ENCODE results near the gene SHBG.
A peak's percentile ranks its signal among the peaks of the same experiment; 100 is the strongest.
"Not testable (repeated sequence)": the region's sequence is repeated elsewhere in the genome, so short reads cannot be mapped to it uniquely, and the experiment has no call there.

The SHBG gene

GRCh38 chr17:7589204-7589868 is 40.6 kb upstream of the SHBG start:
- Histone ChIP-seq H3K36me3 (ENCODE audit: control insufficient read depth, insufficient read depth, low read length) (peaks cover 42% of the 10 kb centered on the region), H3K27ac (ENCODE audit: insufficient read depth, low read depth, low read length, poor library complexity, severe bottlenecking) (peak overlapping the region; percentile 70), H3K9me3 (ENCODE audit: control insufficient read depth, low read length) (no peaks in the 10 kb centered on the region)

GRCh38 chr17:7589891-7590691 is 39.8 kb upstream of the SHBG start, which contains the start of gene SOX15:
TSS of gene SOX15 (minus strand) at chr17:7590094. CDS start at chr17:7589676, 418 bp downstream.
- H3K27me3 ChIP-seq (ENCODE audit: control insufficient read depth, insufficient read depth, low read length, poor library complexity, severe bottlenecking) = no peaks in the 10 kb centered on the region
- H3K27ac ChIP-seq (ENCODE audit: insufficient read depth, low read depth, low read length, poor library complexity, severe bottlenecking) = peak within 1 kb of the TSS; percentile 84
- no peaks in the 10 kb centered on the region for H3K9me3 ChIP-seq (ENCODE audit: control insufficient read depth, low read length)
- H3K36me3 ChIP-seq (ENCODE audit: control insufficient read depth, insufficient read depth, low read length) = peaks cover 48% of the 10 kb centered on the region
- peak within 1 kb of the TSS; percentile 38 for H3K4me3 ChIP-seq (ENCODE audit: insufficient read depth, low read depth, low read length)
- H3K4me1 ChIP-seq (ENCODE audit: control insufficient read depth, insufficient read depth, low read length) = peaks cover 29% of the 10 kb centered on the region
- WGBS, 2 experiments = 58 to 68% methylated on average over 23 to 24 of the region's 24 CpGs

More at GRCh38 chr17:7589204-7589868, 40.6 kb upstream of the SHBG start:
- 49 to 53% methylated on average over 56 of the region's 56 CpGs for WGBS, 2 experiments
- peaks cover 29% of the 10 kb centered on the region for H3K4me1 ChIP-seq (ENCODE audit: control insufficient read depth, insufficient read depth, low read length)
- H3K27me3 ChIP-seq (ENCODE audit: control insufficient read depth, insufficient read depth, low read length, poor library complexity, severe bottlenecking) = no peaks in the 10 kb centered on the region
- H3K4me3 ChIP-seq (ENCODE audit: insufficient read depth, low read depth, low read length) = peak overlapping the region; percentile 38

GRCh38 chr17:7590743-7591142 is 39.2 kb upstream of the SHBG start:
- H3K4me3 ChIP-seq (ENCODE audit: insufficient read depth, low read depth, low read length) = no peak overlapping the region
- H3K36me3 ChIP-seq (ENCODE audit: control insufficient read depth, insufficient read depth, low read length) = peaks cover 54% of the 10 kb centered on the region
- no peaks in the 10 kb centered on the region for H3K9me3 ChIP-seq (ENCODE audit: control insufficient read depth, low read length)
- H3K4me1 ChIP-seq (ENCODE audit: control insufficient read depth, insufficient read depth, low read length) = peaks cover 29% of the 10 kb centered on the region
- 61 to 62% methylated on average over 4 of the region's 4 CpGs for WGBS, 2 experiments
- H3K27ac ChIP-seq (ENCODE audit: insufficient read depth, low read depth, low read length, poor library complexity, severe bottlenecking) = peak overlapping the region; percentile 84
- no peaks in the 10 kb centered on the region for H3K27me3 ChIP-seq (ENCODE audit: control insufficient read depth, insufficient read depth, low read length, poor library complexity, severe bottlenecking)

GRCh38 chr17:7591596-7591995 is 38.3 kb upstream of the SHBG start:
- H3K4me1 ChIP-seq (ENCODE audit: control insufficient read depth, insufficient read depth, low read length) = peaks cover 29% of the 10 kb centered on the region
- WGBS, 2 experiments = 86 to 94% methylated on average over 3 to 5 of the region's 5 CpGs
- H3K27me3 ChIP-seq (ENCODE audit: control insufficient read depth, insufficient read depth, low read length, poor library complexity, severe bottlenecking) = no peaks in the 10 kb centered on the region
- peaks cover 53% of the 10 kb centered on the region for H3K36me3 ChIP-seq (ENCODE audit: control insufficient read depth, insufficient read depth, low read length)
- no peak overlapping the region for H3K4me3 ChIP-seq (ENCODE audit: insufficient read depth, low read depth, low read length)
- H3K27ac ChIP-seq (ENCODE audit: insufficient read depth, low read depth, low read length, poor library complexity, severe bottlenecking) = peak overlapping the region; percentile 84
- H3K9me3 ChIP-seq (ENCODE audit: control insufficient read depth, low read length) = no peaks in the 10 kb centered on the region

- WGBS, 2 experiments = 94 to 96% methylated on average over 23 of the region's 23 CpGs
- H3K27me3 ChIP-seq (ENCODE audit: control insufficient read depth, insufficient read depth, low read length, poor library complexity, severe bottlenecking) = no peaks in the 10 kb centered on the region
- H3K9me3 ChIP-seq (ENCODE audit: control insufficient read depth, low read length) = no peaks in the 10 kb centered on the region
- peaks cover 29% of the 10 kb centered on the region for H3K4me1 ChIP-seq (ENCODE audit: control insufficient read depth, insufficient read depth, low read length)
- H3K27ac ChIP-seq (ENCODE audit: insufficient read depth, low read depth, low read length, poor library complexity, severe bottlenecking) = no peak overlapping the region
- no peak overlapping the region for H3K4me3 ChIP-seq (ENCODE audit: insufficient read depth, low read depth, low read length)
- peaks cover 48% of the 10 kb centered on the region for H3K36me3 ChIP-seq (ENCODE audit: control insufficient read depth, insufficient read depth, low read length)
Measured at GRCh38 chr17:7592422-7593021, 37.4 kb upstream of the SHBG start.

- no peaks in the 10 kb centered on the region for H3K27me3 ChIP-seq (ENCODE audit: control insufficient read depth, insufficient read depth, low read length, poor library complexity, severe bottlenecking)
- WGBS, 2 experiments = 87 to 91% methylated on average over 12 of the region's 12 CpGs
- peaks cover 29% of the 10 kb centered on the region for H3K4me1 ChIP-seq (ENCODE audit: control insufficient read depth, insufficient read depth, low read length)
- no peaks in the 10 kb centered on the region for H3K9me3 ChIP-seq (ENCODE audit: control insufficient read depth, low read length)
- H3K36me3 ChIP-seq (ENCODE audit: control insufficient read depth, insufficient read depth, low read length) = peaks cover 48% of the 10 kb centered on the region
- H3K4me3 ChIP-seq (ENCODE audit: insufficient read depth, low read depth, low read length) = no peak overlapping the region
- H3K27ac ChIP-seq (ENCODE audit: insufficient read depth, low read depth, low read length, poor library complexity, severe bottlenecking) = no peak overlapping the region
Measured at GRCh38 chr17:7593296-7593695, 36.6 kb upstream of the SHBG start.

- not testable (repeated sequence) for H3K4me1 ChIP-seq (ENCODE audit: control insufficient read depth, insufficient read depth, low read length); H3K27me3 ChIP-seq (ENCODE audit: control insufficient read depth, insufficient read depth, low read length, poor library complexity, severe bottlenecking); H3K4me3 ChIP-seq (ENCODE audit: insufficient read depth, low read depth, low read length); H3K27ac ChIP-seq (ENCODE audit: insufficient read depth, low read depth, low read length, poor library complexity, severe bottlenecking); H3K9me3 ChIP-seq (ENCODE audit: control insufficient read depth, low read length)
- H3K36me3 ChIP-seq (ENCODE audit: control insufficient read depth, insufficient read depth, low read length) = peaks cover 43% of the 10 kb centered on the region
- WGBS, 2 experiments = 84 to 92% methylated on average over 5 of the region's 5 CpGs
Measured at GRCh38 chr17:7597561-7597960, 32.4 kb upstream of the SHBG start.

GRCh38 chr17:7606280-7606679 is 23.7 kb upstream of the SHBG start:
- H3K4me3 ChIP-seq (ENCODE audit: insufficient read depth, low read depth, low read length) = no peak overlapping the region
- H3K27ac ChIP-seq (ENCODE audit: insufficient read depth, low read depth, low read length, poor library complexity, severe bottlenecking) = no peak overlapping the region
- WGBS, 2 experiments = 97 to 99% methylated on average over 4 of the region's 4 CpGs
- H3K4me1 ChIP-seq (ENCODE audit: control insufficient read depth, insufficient read depth, low read length) = no peaks in the 10 kb centered on the region
- no peaks in the 10 kb centered on the region for H3K9me3 ChIP-seq (ENCODE audit: control insufficient read depth, low read length)
- peaks cover 28% of the 10 kb centered on the region for H3K36me3 ChIP-seq (ENCODE audit: control insufficient read depth, insufficient read depth, low read length)
- H3K27me3 ChIP-seq (ENCODE audit: control insufficient read depth, insufficient read depth, low read length, poor library complexity, severe bottlenecking) = no peaks in the 10 kb centered on the region

GRCh38 chr17:7610641-7611040 is 19.3 kb upstream of the SHBG start:
- Histone ChIP-seq H3K4me1 (ENCODE audit: control insufficient read depth, insufficient read depth, low read length) (peaks cover 6% of the 10 kb centered on the region), H3K36me3 (ENCODE audit: control insufficient read depth, insufficient read depth, low read length) (peaks cover 4% of the 10 kb centered on the region), H3K4me3 (ENCODE audit: insufficient read depth, low read depth, low read length) (no peak overlapping the region), H3K27ac (ENCODE audit: insufficient read depth, low read depth, low read length, poor library complexity, severe bottlenecking) (no peak overlapping the region), H3K27me3 (ENCODE audit: control insufficient read depth, insufficient read depth, low read length, poor library complexity, severe bottlenecking) (no peaks in the 10 kb centered on the region), H3K9me3 (ENCODE audit: control insufficient read depth, low read length) (no peaks in the 10 kb centered on the region)
- 97 to 98% methylated on average over 2 of the region's 2 CpGs for WGBS, 2 experiments

GRCh38 chr17:7611635-7612293 is 18.2 kb upstream of the SHBG start:
- Histone ChIP-seq H3K27me3 (ENCODE audit: control insufficient read depth, insufficient read depth, low read length, poor library complexity, severe bottlenecking) (no peaks in the 10 kb centered on the region), H3K9me3 (ENCODE audit: control insufficient read depth, low read length) (no peaks in the 10 kb centered on the region), H3K4me3 (ENCODE audit: insufficient read depth, low read depth, low read length) (no peak overlapping the region), H3K4me1 (ENCODE audit: control insufficient read depth, insufficient read depth, low read length) (peaks cover 6% of the 10 kb centered on the region), H3K27ac (ENCODE audit: insufficient read depth, low read depth, low read length, poor library complexity, severe bottlenecking) (no peak overlapping the region), H3K36me3 (ENCODE audit: control insufficient read depth, insufficient read depth, low read length) (no peaks in the 10 kb centered on the region)
- WGBS, 2 experiments = 77 to 93% methylated on average over 3 of the region's 3 CpGs

All from ectodermal cell (in vitro differentiated cells).